SK-N-SH (cell line): ENCODE data around the gene EPB41L3. TPM values are rescaled to one million over a fixed set of nuclear protein-coding genes. Genes with fewer than 3 reads are reported as not detected.

Experiments used
- CTCF ChIA-PET: fragments of 300-600, 350-600 bp; formaldehyde crosslinking; extraction: SDS; loops from one replicate; lab custom pipeline; 2021; lab: Yijun Ruan, JAX
- POLR2A ChIA-PET: fragments of 350-600 bp; sonication (Branson Sonifier 250); formaldehyde crosslinking; extraction: SDS; loops from one replicate; lab custom pipeline; 2020; ENCODE audit warnings: antibody characterized with exemption, inconsistent platforms; lab: Yijun Ruan, JAX
- DNase-seq: peaks from one replicate; pipeline ENCODE4 v3.0.0; 2012
- H2AFZ ChIP-seq: fragments of 200-600 bp; sonication (generic); 2 replicates; pipeline ENCODE4 v1.8.1; 2016; ENCODE audit warnings: antibody characterized with exemption, mild to moderate bottlenecking, low read depth
- H3F3A ChIP-seq: fragments of 200-600 bp; sonication (generic); replicated peaks from 2 replicates; pipeline ENCODE3; 2016; ENCODE audit warnings: antibody characterized with exemption, mild to moderate bottlenecking; ENCODE audit not compliant: insufficient read depth
- H3K27ac ChIP-seq, 2 experiments: fragments of 200-500 bp in 1 of 2; fragments of 200-600 bp in 1 of 2; sonication (Bioruptor generic) in 1 of 2; sonication (generic), shearing (Covaris generic) in 1 of 2; 2 replicates each; pipeline versions ENCODE4 v1.5.1 to v1.6.1; 2014 to 2016; ENCODE audit warnings: low read depth in 2 of 2, inconsistent platforms in 1 of 2, low read length in 1 of 2, mild to moderate bottlenecking in 1 of 2, mixed read lengths in 1 of 2
- H3K27me3 ChIP-seq: fragments of 200-600 bp; sonication (generic), shearing (Covaris generic); 2 replicates; pipeline ENCODE4 v1.6.1; 2016; ENCODE audit warnings: mixed run types; ENCODE audit not compliant: insufficient read depth
- H3K36me3 ChIP-seq, 2 experiments: fragments of 200-500 bp in 1 of 2; fragments of 200-600 bp in 1 of 2; sonication (Bioruptor generic) in 1 of 2; sonication (generic) in 1 of 2; replicated peaks in 1 of 2; 2 replicates each; pipeline versions ENCODE3 to v1.5.1; 2014 to 2016; ENCODE audit warnings: low read length in 1 of 2, mild to moderate bottlenecking in 1 of 2; ENCODE audit not compliant: insufficient read depth in 2 of 2, control insufficient read depth in 1 of 2
- H3K4me1 ChIP-seq, 2 experiments: fragments of 200-500 bp in 1 of 2; fragments of 200-600 bp in 1 of 2; sonication (Bioruptor generic) in 1 of 2; sonication (generic), shearing (Covaris generic) in 1 of 2; 2 replicates each; pipeline versions ENCODE4 v1.5.1 to v1.6.1; 2014 to 2016; ENCODE audit warnings: low read depth in 1 of 2, low read length in 1 of 2, mixed run types in 1 of 2; ENCODE audit not compliant: insufficient read depth in 2 of 2, control insufficient read depth in 1 of 2
- H3K4me2 ChIP-seq: fragments of 200-600 bp; sonication (generic), shearing (Covaris generic); 2 replicates; pipeline ENCODE4 v1.6.1; 2017; ENCODE audit warnings: mixed run types
- H3K4me3 ChIP-seq, 2 experiments: fragments of 200-500 bp in 1 of 2; fragments of 200-600 bp in 1 of 2; sonication (Bioruptor generic) in 1 of 2; sonication (generic), shearing (Covaris generic) in 1 of 2; 2 replicates each; pipeline versions ENCODE4 v1.5.1 to v1.8.1; 2014 to 2016; ENCODE audit warnings: low read depth in 2 of 2, inconsistent platforms in 1 of 2, low read length in 1 of 2, mild to moderate bottlenecking in 1 of 2, mixed read lengths in 1 of 2, moderate library complexity in 1 of 2
- H3K79me2 ChIP-seq: fragments of 200-600 bp; sonication (generic); 2 replicates; pipeline ENCODE4 v1.8.1; 2017; ENCODE audit warnings: mild to moderate bottlenecking; ENCODE audit not compliant: insufficient read depth
- H3K9ac ChIP-seq: fragments of 200-600 bp; sonication (generic); 2 replicates; pipeline ENCODE4 v1.6.1; 2017; ENCODE audit warnings: mixed run types
- H3K9me2 ChIP-seq: fragments of 200-600 bp; sonication (generic); 2 replicates; pipeline ENCODE4 v1.6.1; 2017; ENCODE audit warnings: mixed run types
- H3K9me3 ChIP-seq: fragments of 200-600 bp; sonication (generic); 2 replicates; pipeline ENCODE4 v1.6.1; 2017; ENCODE audit warnings: mixed run types, mild to moderate bottlenecking, moderate library complexity
- H4K20me1 ChIP-seq: fragments of 200-600 bp; sonication (generic); 2 replicates; pipeline ENCODE4 v1.6.1; 2017; ENCODE audit warnings: mild to moderate bottlenecking, mixed run types; ENCODE audit not compliant: insufficient read depth
- CHD2 ChIP-seq: fragments of 150-350 bp; IDR thresholded peaks from 2 replicates; pipeline ENCODE4 v1.6.1; 2018; ENCODE audit warnings: low read length; ENCODE audit not compliant: partially characterized antibody
- ELF1 ChIP-seq: IDR thresholded peaks from 2 replicates; pipeline ENCODE4 v1.4.0; 2012
- EP300 ChIP-seq, 2 experiments: IDR thresholded peaks; 2 replicates each; pipeline versions ENCODE4 v1.4.0 to v1.6.1; 2012; ENCODE audit warnings: borderline replicate concordance in 1 of 2, low read depth in 1 of 2, low read length in 1 of 2
- FOSL2 ChIP-seq: IDR thresholded peaks from 2 replicates; pipeline ENCODE4 v1.4.0; 2012; ENCODE audit warnings: low read depth, mild to moderate bottlenecking, moderate library complexity, borderline replicate concordance
- FOXJ3 ChIP-seq: sonication (generic); formaldehyde crosslinking; IDR thresholded peaks from 2 replicates; pipeline ENCODE4 v1.5.1; 2020; ENCODE audit warnings: mild to moderate bottlenecking, missing genetic modification reagents
- FOXM1 ChIP-seq: IDR thresholded peaks from 2 replicates; pipeline ENCODE4 v1.4.0; 2012; ENCODE audit warnings: low read depth, mild to moderate bottlenecking
- GATA2 ChIP-seq: sonication (generic); formaldehyde crosslinking; IDR thresholded peaks from 2 replicates; pipeline ENCODE4 v1.5.0; 2020; ENCODE audit warnings: mild to moderate bottlenecking, missing genetic modification reagents
- JUND ChIP-seq: IDR thresholded peaks from 2 replicates; pipeline ENCODE4 v1.4.0; 2012
- MAX ChIP-seq: IDR thresholded peaks from 2 replicates; pipeline ENCODE4 v1.4.0; 2012; ENCODE audit warnings: low read depth
- POLR2AphosphoS5 ChIP-seq: IDR thresholded peaks from 2 replicates; pipeline ENCODE4 v1.6.1; 2012; ENCODE audit warnings: low read depth, low read length
- RCOR1 ChIP-seq: fragments of 150-350 bp; IDR thresholded peaks from 2 replicates; pipeline ENCODE4 v1.6.1; 2017; ENCODE audit warnings: antibody characterized with exemption, low read length
- SIN3A ChIP-seq: IDR thresholded peaks from 2 replicates; pipeline ENCODE4 v1.6.1; 2012; ENCODE audit warnings: low read depth, mild to moderate bottlenecking, low read length, moderate library complexity, borderline replicate concordance
- TAF1 ChIP-seq: IDR thresholded peaks from 2 replicates; pipeline ENCODE4 v1.6.1; 2012; ENCODE audit warnings: low read depth, mild to moderate bottlenecking, low read length, moderate library complexity, borderline replicate concordance
- TEAD4 ChIP-seq: IDR thresholded peaks from 2 replicates; pipeline ENCODE4 v1.4.0; 2012; ENCODE audit warnings: mild to moderate bottlenecking, borderline replicate concordance; ENCODE audit not compliant: insufficient read depth
- USF1 ChIP-seq: IDR thresholded peaks from 2 replicates; pipeline ENCODE4 v1.4.0; 2012; ENCODE audit warnings: low read depth, borderline replicate concordance
- WGBS: methylation state at CpG from one replicate; pipeline ENCODE4 v1.1.6; 2017; ENCODE audit warnings: low lambda C conversion rate; 5-methylcytosine and 5-hydroxymethylcytosine counted together
- polyA plus RNA-seq, 3 experiments: library from polyadenylated mRNA; depleted of rRNA; stranded (reverse); fragments of >200 nt; gene quantifications; 2 replicates each; pipeline ENCODE4 v1.2.3, GENCODE V29; 2012
- TF ChIP-seq, protein P1 (sequence below): fragments of 200-600 bp; sonication (generic); IDR thresholded peaks from 2 replicates; pipeline ENCODE4 v1.6.1; 2017; ENCODE audit warnings: antibody characterized with exemption, mild to moderate bottlenecking, moderate library complexity
- TF ChIP-seq, protein P2 (sequence below): IDR thresholded peaks from 2 replicates; pipeline ENCODE4 v1.4.0; 2012; ENCODE audit warnings: low read depth, borderline replicate concordance
- TF ChIP-seq, protein P3 (sequence below): fragments of 150-350 bp; IDR thresholded peaks from 2 replicates; pipeline ENCODE4 v1.6.1; 2016; ENCODE audit warnings: mild to moderate bottlenecking, low read depth, low read length

Gene EPB41L3
- polyA plus RNA-seq, 1 of the 3 experiments (the other 2 are of a cell fraction): 0.15 TPM

DNA sequence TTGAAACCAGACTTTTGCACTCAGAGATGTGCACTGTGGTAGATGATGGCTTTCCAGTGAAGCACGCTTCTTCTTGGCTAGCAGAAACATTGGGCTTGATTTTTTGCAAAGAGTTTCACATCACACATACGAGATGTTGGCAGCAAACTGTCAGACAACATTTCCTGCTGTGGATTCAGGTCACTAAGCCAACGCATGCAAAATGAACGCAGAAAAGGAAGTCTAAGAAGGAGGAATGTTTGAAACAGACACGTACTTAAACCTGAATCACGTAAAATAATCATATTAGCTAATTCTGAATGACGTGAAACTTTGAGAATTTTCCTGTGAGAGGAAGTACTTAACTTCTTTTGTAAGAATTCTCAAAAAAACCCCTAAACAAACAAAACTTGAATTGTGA is 88.1 kb downstream of the EPB41L3 start:
- Histone ChIP-seq H3K4me1 (peaks cover 0 to 2% of the 10 kb centered on the region in 2 experiments; a peak in 1 of 4 replicates), H2AFZ (no peak overlapping the region), H3K27me3 (no peaks in the 10 kb centered on the region), H3K4me2 (no peak overlapping the region), H3K9me3 (no peaks in the 10 kb centered on the region), H3K4me3 (no peak overlapping the region), H3K9ac (no peak overlapping the region), H3K9me2 (no peaks in the 10 kb centered on the region), H3K79me2 (no peaks in the 10 kb centered on the region), H3F3A (no peaks in the 10 kb centered on the region), H4K20me1 (no peaks in the 10 kb centered on the region), H3K36me3 (no peaks in the 10 kb centered on the region), H3K27ac (no peak overlapping the region)
- ChIA-PET POLR2A (no interaction called here), CTCF (interaction anchor here (0.7 to 2.5 kb wide), 3 partner anchors 9 to 1031 kb away, joined by 3 to 7 read pairs (median 3); no protein-coding TSS in a partner anchor)
- 36% methylated on average over 7 of the region's 7 CpGs for whole genome bisulfite sequencing
- TF ChIP-seq EP300 (IDR thresholded peaks at IDR 0.05; ENCODE audit: borderline replicate concordance in 1 of 2, low read depth in 1 of 2, low read length in 1 of 2): no peak
- no peak for TF ChIP-seq ELF1
- TF ChIP-seq, protein P1, sequence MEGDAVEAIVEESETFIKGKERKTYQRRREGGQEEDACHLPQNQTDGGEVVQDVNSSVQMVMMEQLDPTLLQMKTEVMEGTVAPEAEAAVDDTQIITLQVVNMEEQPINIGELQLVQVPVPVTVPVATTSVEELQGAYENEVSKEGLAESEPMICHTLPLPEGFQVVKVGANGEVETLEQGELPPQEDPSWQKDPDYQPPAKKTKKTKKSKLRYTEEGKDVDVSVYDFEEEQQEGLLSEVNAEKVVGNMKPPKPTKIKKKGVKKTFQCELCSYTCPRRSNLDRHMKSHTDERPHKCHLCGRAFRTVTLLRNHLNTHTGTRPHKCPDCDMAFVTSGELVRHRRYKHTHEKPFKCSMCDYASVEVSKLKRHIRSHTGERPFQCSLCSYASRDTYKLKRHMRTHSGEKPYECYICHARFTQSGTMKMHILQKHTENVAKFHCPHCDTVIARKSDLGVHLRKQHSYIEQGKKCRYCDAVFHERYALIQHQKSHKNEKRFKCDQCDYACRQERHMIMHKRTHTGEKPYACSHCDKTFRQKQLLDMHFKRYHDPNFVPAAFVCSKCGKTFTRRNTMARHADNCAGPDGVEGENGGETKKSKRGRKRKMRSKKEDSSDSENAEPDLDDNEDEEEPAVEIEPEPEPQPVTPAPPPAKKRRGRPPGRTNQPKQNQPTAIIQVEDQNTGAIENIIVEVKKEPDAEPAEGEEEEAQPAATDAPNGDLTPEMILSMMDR: no peak
- no peak for TF ChIP-seq GATA2
- TF ChIP-seq FOXJ3 (CRISPR knock-in tag): no peak
- TF ChIP-seq TAF1: no peak
- TF ChIP-seq SIN3A: no peak
- no peak for TF ChIP-seq MAX
- no peak for TF ChIP-seq JUND
- TF ChIP-seq FOSL2: no peak
- TF ChIP-seq, protein P2, sequence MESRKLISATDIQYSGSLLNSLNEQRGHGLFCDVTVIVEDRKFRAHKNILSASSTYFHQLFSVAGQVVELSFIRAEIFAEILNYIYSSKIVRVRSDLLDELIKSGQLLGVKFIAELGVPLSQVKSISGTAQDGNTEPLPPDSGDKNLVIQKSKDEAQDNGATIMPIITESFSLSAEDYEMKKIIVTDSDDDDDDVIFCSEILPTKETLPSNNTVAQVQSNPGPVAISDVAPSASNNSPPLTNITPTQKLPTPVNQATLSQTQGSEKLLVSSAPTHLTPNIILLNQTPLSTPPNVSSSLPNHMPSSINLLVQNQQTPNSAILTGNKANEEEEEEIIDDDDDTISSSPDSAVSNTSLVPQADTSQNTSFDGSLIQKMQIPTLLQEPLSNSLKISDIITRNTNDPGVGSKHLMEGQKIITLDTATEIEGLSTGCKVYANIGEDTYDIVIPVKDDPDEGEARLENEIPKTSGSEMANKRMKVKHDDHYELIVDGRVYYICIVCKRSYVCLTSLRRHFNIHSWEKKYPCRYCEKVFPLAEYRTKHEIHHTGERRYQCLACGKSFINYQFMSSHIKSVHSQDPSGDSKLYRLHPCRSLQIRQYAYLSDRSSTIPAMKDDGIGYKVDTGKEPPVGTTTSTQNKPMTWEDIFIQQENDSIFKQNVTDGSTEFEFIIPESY: no peak
- TF ChIP-seq RCOR1: no peak
- TF ChIP-seq, protein P3, sequence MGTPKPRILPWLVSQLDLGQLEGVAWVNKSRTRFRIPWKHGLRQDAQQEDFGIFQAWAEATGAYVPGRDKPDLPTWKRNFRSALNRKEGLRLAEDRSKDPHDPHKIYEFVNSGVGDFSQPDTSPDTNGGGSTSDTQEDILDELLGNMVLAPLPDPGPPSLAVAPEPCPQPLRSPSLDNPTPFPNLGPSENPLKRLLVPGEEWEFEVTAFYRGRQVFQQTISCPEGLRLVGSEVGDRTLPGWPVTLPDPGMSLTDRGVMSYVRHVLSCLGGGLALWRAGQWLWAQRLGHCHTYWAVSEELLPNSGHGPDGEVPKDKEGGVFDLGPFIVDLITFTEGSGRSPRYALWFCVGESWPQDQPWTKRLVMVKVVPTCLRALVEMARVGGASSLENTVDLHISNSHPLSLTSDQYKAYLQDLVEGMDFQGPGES: no peak
- TF ChIP-seq CHD2: no peak
- TF ChIP-seq TEAD4: no peak
- no peak for TF ChIP-seq POLR2AphosphoS5
- no peak for TF ChIP-seq USF1
- no peak for TF ChIP-seq FOXM1
- DNase-seq: no peak
